Measurements from ENCODE around the gene ARAP2. TPM values are rescaled to one million over a fixed set of nuclear protein-coding genes. Genes with fewer than 3 reads are reported as not detected.

The ARAP2 gene
- 10 to 100 TPM; 21.3 to 71.4 (median 23.2) TPM for total RNA-seq

GRCh38 chr4:36244257-36245082 lies at the start of gene ARAP2:
ARAP2 (minus strand) TSS chr4:36244514; CDS start chr4:36229486, 15,028 bp downstream.
- DNase-seq (ENCODE audit: low spot score in 2 of 2): peak; percentile 53 to 59
- intact Hi-C loops (cut with DNase I; ENCODE audit: low total_unique reads): no loop called here
- Histone ChIP-seq H3K4me3 (peak within 1 kb of the TSS; percentile 61 to 83 (median 82)), H3K9me3 (no peaks in the 10 kb centered on the region), H3K4me1 (peaks cover 0 to 5% of the 10 kb centered on the region in 2 donors), H3K27me3 (no peaks in the 10 kb centered on the region), H3K36me3 (no peaks in the 10 kb centered on the region), H3K27ac (peak within 1 kb of the TSS; percentile 92 to 93)
- TF ChIP-seq CTCF (IDR thresholded peaks at IDR 0.05) (no peak), POLR2A (IDR thresholded peaks at IDR 0.05) (no peak), POLR2AphosphoS5 (IDR thresholded peaks at IDR 0.05) (peak in 2 of 3 donors; percentile 8 to 25)

- Histone ChIP-seq H3K9me3 (no peaks in the 10 kb centered on the region), H3K36me3 (no peaks in the 10 kb centered on the region), H3K4me3 (no peak overlapping the region), H3K27me3 (no peaks in the 10 kb centered on the region), H3K4me1 (no peaks in the 10 kb centered on the region), H3K27ac (no peak overlapping the region)
- DNase-seq (ENCODE audit: low spot score in 2 of 2): no peak
- no peak for TF ChIP-seq CTCF (IDR thresholded peaks at IDR 0.05)
- TF ChIP-seq POLR2AphosphoS5 (IDR thresholded peaks at IDR 0.05): no peak
- no peak for TF ChIP-seq POLR2A (IDR thresholded peaks at IDR 0.05)
- intact Hi-C loops (cut with DNase I; ENCODE audit: low total_unique reads): no loop called here
Measured at GRCh38 chr4:36292556-36293188, 48.4 kb upstream of the ARAP2 start.

GRCh38 chr4:36290641-36291040 lies 46.3 kb upstream of the ARAP2 start:
- Histone ChIP-seq H3K4me1 (no peaks in the 10 kb centered on the region), H3K27ac (no peak overlapping the region), H3K4me3 (no peak overlapping the region), H3K36me3 (no peaks in the 10 kb centered on the region), H3K27me3 (no peaks in the 10 kb centered on the region), H3K9me3 (no peaks in the 10 kb centered on the region)
- DNase-seq (ENCODE audit: low spot score in 2 of 2): no peak
- no peak for TF ChIP-seq CTCF (IDR thresholded peaks at IDR 0.05)
- no peak for TF ChIP-seq POLR2AphosphoS5 (IDR thresholded peaks at IDR 0.05)
- TF ChIP-seq POLR2A (IDR thresholded peaks at IDR 0.05): no peak
- intact Hi-C loops (cut with DNase I; ENCODE audit: low total_unique reads): no loop called here

GRCh38 chr4:36288731-36289426 lies 44.6 kb upstream of the ARAP2 start:
- no peak for DNase-seq (ENCODE audit: low spot score in 2 of 2)
- TF ChIP-seq CTCF (IDR thresholded peaks at IDR 0.05): no peak
- no peak for TF ChIP-seq POLR2A (IDR thresholded peaks at IDR 0.05)
- TF ChIP-seq POLR2AphosphoS5 (IDR thresholded peaks at IDR 0.05): no peak
- Histone ChIP-seq H3K27me3 (no peaks in the 10 kb centered on the region), H3K27ac (no peak overlapping the region), H3K4me3 (no peak overlapping the region), H3K9me3 (no peaks in the 10 kb centered on the region), H3K36me3 (no peaks in the 10 kb centered on the region), H3K4me1 (no peaks in the 10 kb centered on the region)
- intact Hi-C loops (cut with DNase I; ENCODE audit: low total_unique reads): no loop called here
